HUDEP-2 (cell line): ENCODE results near the gene PRAMEF2.
"Not testable (repeated sequence)": the region's sequence is repeated elsewhere in the genome, so short reads cannot be mapped to it uniquely, and the experiment has no call there.

Experiments used
- DNase-seq, 76 experiments: peaks; one replicate each; lab custom pipeline; 2025; ENCODE audit not compliant: unreplicated experiment in 76 of 76; lab: John Stamatoyannopoulos, UW

The PRAMEF2 gene, protein sequence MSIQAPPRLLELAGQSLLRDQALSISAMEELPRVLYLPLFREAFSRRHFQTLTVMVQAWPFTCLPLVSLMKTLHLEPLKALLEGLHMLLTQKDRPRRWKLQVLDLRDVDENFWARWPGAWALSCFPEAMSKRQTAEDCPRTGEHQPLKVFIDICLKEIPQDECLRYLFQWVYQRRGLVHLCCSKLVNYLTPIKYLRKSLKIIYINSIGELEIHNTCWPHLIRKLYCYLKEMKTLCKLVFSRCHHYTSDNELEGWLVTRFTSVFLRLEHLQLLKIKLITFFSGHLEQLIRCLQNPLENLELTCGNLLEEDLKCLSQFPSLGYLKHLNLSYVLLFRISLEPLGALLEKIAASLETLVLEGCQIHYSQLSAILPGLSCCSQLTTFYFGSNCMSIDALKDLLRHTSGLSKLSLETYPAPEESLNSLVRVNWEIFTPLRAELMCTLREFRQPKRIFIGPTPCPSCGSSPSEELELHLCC

DNA sequence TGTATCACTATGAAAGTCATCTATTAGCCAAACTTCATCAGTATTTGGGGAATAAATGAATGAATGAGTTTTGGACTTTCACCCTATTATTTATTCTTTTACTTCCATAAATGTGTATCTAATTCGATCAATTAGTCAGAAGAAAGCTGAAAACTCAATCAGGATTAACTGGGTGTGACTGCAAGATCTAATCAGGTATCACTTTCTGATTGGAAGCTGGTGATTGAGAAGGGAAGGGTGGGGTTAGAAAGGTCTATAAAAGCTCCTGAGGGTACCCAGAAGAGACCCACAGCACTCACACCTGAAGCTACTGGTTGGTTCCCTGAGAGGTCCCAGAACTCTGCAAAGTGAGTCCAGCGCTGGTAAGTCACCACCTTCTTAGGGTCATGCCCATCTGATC lies at the start of gene PRAMEF2:
TSS of gene PRAMEF2 (plus strand) at position 301 of the 400 bp plus-strand sequence. CDS start 1,924 bp downstream, outside the sequence.
- not testable (repeated sequence) for DNase-seq

DNA sequence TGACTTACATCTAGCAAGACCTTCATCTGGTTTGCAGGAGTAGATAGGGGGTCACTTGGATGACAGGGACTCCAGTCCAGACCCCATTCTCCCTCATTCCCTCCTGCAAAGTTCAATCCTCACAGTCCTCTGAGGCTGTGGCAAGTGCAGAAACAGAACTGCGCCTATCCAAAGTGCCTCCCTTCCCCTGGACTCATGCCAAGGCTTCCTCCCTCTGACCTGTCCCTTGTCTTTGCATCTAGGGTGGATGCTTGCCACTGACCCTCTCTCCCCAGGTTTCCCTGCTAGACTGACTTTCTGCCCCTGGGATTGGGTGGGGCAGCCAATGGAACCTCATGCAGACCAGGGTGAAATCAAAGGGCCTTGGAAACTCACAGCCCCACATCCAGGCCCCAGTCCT lies 47.0 kb upstream of the PRAMEF2 start:
- DNase-seq: no peak

DNA sequence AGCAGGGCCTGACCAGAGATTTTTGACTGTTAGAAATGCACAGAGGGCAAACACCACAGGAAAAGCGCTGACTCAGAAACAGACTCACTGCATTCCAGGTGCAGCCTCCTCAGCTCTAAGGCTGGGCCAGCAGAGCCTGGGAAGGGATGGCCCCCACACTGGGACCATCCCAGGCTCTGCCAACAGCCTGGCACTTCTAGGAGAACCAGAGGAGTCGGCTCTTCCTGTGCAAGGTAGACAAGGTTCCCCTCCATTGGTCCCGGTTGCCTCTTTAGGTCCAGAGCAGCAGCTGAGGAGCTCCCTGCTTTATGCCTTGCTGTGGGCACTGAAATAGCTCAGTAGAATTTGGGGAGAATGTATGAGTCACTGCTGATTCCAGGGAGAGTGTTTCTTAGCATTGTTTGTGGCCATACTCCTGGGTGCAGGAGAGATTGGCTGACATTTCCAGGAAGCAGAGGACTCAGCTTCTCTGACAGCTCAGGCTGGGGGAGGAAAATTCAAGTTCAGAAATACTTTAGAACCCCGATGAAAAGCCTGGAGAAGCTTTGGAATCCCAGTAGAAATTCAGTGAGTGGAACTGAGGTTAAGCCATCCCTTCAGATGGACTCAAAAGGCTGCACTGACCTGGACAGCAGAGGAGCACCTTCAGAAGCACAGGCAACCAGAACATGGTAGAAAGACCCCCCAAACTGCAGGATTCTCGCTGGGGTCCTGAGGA lies 46.0 kb upstream of the PRAMEF2 start:
- DNase-seq: no peak

DNA sequence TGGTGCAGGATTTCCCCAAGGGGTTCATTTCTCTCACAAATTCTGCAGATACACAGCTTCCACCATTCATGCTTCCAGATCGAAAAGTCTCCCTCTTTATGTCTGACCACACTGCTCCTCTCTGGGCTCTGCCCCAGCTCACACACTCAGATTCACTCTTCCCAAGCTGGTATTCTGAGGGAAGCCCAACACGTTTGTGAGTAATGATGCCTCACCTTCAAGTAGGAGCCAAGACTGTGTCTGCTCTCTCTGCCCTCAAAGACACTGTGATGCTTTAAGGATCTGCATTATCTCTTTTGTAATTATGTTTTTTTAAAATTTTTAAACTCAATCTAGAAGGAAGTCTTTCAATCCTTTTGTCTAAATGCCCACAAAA lies 45.5 kb upstream of the PRAMEF2 start:
- DNase-seq: no peak

DNA sequence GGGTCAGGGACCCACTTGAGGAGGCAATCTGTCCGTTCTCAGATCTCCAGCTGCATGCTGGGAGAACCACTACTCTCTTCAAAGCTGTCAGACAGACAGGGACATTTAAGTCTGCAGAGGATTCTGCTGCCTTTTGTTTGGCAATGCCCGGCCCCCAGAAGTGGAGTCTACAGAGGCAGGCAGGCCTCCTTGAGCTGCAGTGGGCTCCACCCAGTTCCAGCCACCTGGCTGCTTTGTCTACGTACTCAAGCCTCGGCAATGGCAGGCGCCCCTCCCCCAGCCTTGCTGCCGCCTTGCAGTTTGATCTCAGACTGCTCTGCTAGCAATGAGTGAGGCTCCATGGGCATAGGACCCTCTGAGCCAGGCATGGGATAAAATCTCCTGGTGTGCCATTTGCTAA lies 37.8 kb upstream of the PRAMEF2 start:
- DNase-seq: not testable (repeated sequence)

DNA sequence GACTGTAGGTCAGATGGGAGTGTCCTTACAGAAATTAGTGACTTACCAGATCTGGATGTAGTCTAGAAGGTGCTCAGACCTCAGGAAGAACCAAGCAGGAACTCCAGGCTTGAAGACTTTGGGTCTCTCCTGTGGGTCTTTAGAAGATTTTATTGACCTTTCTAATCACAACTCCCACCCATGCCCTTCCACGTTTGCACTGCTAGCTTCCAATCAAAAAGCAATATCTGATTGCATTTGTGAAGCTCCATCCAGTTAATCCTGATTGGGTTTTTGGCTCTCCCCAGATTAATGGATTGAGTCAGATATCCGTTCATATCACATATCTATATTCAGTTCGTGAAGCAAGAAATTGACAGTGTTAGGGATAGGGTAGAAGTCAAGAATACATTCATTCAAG lies 25.6 kb upstream of the PRAMEF2 start, which contains the start of gene PRAMEF11:
TSS of gene PRAMEF11 (minus strand) at position 101 of the 400 bp plus-strand sequence. CDS start 2,621 bp downstream, outside the sequence.
- not testable (repeated sequence) for DNase-seq

DNA sequence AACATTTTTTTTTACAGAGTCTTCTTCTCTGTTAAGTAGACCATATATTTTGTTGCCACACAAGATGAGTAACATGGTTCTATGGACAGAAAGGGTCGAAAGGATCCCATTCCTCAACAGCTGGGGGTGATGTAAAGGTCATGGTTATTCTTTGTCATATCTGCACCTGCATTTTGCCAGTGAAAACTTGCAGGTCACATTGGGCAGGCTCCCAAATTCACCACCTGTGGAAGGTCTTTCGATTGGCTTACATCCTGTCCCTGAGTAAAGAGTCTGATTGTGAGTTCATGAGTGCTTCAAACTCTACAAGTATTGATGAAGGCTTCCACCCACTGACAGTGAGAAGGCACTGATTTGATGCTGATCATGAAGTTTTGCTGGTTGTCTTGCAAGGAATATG lies 23.6 kb upstream of the PRAMEF2 start:
- not testable (repeated sequence) for DNase-seq

DNA sequence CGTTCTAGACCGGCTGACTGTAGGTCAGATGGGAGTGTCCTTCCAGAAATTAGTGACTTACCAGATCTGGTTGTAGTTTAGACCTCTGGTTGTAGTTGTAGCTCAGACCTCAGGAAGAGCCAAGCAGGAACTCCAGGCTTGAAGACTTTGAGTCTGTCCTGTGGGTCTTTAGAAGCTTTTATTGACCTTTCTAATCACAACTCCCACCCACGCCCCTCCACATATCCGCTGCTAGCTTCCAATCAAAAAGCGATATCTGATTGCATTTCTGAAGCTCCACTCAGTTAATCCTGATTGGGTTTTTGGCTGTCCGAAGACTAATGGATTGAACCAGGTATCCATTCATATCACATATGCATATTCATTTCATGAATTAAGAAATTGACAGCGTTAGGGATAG lies 8.3 kb upstream of the PRAMEF2 start, which contains the start of gene HNRNPCL1:
TSS of gene HNRNPCL1 (minus strand) at position 101 of the 400 bp plus-strand sequence. CDS start 431 bp downstream, outside the sequence.
- not testable (repeated sequence) for DNase-seq

DNA sequence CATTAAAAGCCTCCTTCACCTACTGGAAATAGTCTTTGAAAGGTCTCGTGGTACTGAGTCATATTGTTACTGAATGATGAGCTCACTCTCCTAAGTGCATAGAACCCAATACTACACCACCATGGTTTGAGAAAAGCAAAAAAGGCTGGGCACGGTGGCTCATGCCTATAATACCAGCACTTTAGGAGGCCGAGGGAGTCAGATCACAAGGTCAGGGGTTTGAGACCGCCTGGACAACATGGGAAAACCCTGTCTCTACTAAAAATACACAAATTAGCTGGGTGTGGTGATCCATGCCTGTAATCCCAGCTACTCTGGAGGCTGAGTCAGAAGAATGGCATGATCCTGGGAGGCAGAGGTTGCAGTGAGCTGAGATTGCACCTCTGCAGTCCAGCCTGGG lies 5.1 kb upstream of the PRAMEF2 start:
- no peak for DNase-seq

DNA sequence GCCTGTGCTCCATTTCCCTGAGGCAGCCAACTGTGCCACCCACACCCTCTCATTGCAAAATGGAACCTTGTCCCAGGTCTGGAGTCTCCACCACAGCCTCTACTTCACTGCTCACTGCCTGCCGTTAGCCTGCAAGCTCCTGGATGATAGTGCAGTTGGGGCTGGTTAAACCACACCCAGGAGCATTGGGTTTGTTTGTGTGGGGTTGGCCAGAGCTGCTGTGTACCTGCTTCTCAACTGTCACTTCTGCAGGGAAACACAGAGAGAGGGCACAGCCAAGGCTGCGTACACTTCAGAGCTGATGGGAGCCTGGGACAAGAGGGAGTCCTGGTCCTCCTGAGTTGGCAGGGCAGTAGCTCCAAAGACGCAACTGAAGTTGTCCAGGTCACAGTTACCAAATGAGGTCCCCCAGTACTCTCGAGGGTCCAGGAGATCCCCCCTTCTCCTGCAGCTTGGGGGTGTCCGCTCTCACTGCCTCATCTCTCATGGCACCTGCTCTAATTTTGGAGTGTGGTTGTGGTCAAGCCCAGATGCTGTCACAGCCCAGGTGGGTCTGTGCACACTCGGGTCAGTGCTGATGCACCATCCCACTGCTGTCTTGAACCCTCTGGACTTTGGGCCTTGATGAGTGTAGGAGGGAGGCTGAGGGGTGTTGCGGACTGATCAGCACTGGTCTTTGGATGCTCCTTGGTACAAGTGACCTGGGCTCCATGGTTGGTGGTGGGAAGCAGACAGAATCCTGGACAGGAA lies 6.4 kb downstream of the PRAMEF2 start:
- DNase-seq: not testable (repeated sequence)

DNA sequence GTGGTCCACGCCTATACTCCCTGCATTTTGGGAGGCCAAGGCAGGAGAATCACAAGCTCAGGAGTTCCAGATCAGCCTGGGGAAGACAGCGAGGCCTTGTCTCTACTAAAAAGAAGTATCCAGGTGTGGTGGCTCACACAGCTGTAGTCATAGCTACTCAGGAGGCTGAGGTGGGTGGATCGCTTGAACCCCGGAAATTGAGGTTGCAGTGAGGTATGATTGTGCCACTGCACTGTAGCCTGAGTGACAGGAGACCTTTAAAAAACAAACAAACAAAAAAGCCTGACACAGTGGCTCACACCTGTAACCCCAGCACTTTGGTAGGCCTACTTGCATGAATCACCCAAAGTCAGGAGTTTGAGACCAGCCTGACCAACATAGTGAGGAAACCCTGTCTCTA lies 21.6 kb downstream of the PRAMEF2 start:
- not testable (repeated sequence) for DNase-seq

DNA sequence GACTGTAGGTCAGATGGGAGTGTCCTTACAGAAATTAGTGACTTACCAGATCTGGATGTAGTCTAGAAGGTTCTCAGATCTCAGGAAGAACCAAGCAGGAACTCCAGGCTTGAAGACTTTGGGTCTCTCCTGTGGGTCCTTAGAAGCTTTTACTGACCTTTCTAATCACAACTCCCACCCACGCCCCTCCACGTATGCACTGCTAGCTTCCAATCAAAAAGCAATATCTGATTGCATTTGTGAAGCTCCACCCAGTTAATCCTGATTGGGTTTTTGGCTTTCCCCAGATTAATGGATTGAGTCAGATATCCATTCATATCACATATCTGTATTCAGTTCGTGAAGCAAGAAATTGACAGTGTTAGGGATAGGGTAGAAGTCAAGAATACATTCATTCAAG lies 29.2 kb downstream of the PRAMEF2 start, which contains the start of gene PRAMEF4:
TSS of gene PRAMEF4 (minus strand) at position 101 of the 400 bp plus-strand sequence. CDS start 2,807 bp downstream, outside the sequence.
- DNase-seq: not testable (repeated sequence)

DNA sequence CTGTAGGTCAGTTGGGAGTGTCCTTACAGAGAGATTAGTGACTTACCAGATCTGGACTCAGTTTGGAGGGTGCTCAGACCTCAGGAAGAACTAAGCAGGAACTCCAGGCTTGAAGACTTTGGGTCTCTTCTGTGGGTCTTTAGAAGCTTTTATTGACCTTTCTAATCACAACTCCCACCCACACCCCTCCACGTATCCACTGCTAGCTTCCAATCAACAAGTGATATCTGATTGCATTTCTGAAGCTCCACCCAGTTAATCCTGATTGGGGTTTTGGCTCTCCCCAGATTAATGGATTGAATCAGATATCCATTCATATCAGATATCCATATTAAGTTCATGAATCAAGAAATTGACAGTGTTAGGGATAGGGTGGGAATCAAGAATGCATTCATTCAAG lies 41.3 kb downstream of the PRAMEF2 start, which contains the start of gene PRAMEF10:
TSS of gene PRAMEF10 (minus strand) at position 101 of the 400 bp plus-strand sequence. CDS start 2,423 bp downstream, outside the sequence.
- DNase-seq: not testable (repeated sequence)

DNA sequence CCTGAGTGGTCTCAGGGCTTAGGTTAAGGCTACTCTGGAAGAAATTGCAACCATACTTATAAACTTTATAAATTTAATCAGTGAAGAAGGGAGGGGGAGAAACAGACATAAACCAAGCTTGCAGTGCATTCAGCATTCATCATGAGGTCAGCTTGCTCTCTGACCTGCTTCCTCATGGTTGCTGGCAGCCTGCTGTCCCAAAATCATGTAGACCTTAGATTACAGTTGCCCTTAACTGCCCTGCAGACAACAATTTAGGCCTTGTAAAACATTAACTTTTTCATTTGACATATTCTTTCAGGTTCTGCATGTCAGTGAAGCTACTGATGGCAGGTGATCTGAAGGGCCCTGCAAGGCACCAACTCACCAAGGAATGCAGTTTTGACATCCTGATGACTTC lies 42.3 kb downstream of the PRAMEF2 start:
- DNase-seq: not testable (repeated sequence)

DNA sequence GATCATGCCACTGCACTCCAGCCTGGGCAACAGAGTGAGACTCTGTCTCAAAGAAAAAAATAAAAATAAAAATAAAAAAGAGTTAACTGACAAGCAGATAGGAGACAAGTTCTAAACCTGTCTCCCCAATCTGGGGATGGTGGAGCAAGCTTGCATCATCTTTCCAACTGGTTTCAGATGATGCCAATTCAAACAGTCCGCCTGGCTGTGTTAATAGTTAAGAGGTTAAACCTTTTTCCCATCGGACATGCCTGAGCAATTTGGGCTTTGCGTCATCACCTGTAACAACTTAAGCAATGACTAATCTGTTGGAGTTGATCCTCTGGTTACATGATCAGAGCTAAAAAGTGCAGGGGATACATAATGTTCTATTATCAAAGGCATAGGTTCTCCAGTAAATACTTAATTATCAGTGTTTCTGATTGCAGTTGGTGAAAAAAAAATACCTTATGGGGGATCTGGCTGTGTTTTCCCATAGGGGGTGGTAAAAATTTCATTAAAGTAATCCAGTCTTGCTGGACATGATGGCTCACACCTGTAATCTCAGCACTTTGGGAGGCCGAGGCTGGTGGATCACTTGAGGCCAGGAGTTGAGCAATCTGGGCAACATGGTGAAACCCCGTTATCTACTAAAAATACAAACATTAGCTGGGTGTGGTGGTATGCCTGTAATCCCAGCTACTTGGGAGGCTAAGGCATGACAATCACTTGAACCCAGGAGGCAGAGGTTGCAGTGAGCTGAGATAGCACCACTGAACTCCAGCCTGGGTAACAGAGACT lies 47.1 kb downstream of the PRAMEF2 start:
- not testable (repeated sequence) for DNase-seq
